ENCODE measurements around the gene MRPS10.
"Not testable (repeated sequence)": the region's sequence is repeated elsewhere in the genome, so short reads cannot be mapped to it uniquely, and the experiment has no call there.

Gene MRPS10

DNA sequence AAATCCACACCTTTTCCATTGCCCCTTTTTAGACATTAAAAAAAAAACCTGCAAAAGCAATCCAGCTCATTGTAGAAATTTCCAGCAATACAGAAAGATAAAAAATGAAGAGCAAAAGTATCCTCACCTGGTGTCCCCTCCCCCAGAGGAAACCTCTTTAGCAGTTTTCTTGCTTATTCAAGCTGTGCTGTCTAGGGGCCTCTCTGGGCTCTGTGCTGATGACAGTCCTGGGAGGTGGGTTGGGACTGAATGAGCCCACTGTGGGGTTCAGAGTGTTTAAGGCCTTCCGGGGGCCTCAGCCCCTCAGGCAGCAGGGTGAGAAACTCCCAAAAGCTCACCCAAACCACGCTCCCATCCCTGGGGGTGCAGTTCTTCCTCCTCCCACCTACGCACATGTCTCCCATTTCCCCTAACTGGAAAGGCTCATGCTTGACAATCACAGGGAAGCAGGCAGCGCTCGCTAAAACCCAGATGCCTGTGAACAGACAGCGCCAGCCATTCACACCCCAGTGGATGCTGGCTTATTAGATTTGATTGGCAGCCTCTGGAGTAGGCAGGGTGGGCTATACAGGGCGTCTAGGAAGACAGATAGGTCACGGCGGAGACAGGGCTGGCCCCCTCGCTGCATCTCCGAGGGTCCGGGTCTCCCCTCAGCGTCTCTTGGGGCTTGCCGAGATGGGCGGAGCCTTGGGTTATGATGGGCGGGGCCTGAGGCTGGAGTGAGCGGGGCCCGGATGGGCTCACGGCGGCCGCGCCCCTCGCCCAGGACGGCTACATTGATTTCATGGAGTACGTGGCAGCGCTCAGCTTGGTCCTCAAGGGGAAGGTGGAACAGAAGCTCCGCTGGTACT, 39.9 kb downstream of the MRPS10 start:
- no peak for DNase-seq (ENCODE audit: low read depth in 2 of 2)

DNA sequence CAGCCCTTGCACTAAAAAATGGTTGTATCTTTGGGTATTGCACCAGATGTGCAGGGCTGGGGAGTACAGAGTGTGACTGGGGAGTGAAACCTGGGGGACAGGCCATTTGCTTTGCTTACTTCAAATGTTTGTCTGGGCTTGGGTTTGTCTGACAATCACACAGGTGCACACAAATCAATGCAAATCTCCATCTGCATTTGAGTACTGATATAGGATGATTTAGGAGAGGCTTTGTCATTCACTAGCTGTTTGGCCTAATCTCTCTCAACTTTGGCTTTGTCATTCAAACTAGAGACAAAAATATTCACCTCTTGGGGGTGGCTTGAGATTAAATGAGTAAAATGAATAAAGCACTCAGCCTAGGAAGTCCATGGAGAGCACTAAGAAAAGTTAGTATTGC, 40.7 kb downstream of the MRPS10 start:
- no peak for DNase-seq (ENCODE audit: low read depth in 2 of 2)

- DNase-seq (ENCODE audit: low read depth in 2 of 2), result no peak
Observed at GRCh38 chr6:42175860-42176259, 41.8 kb downstream of the MRPS10 start.

GRCh38 chr6:42173101-42173500, 44.6 kb downstream of the MRPS10 start, which contains the start of gene GUCA1A:
Gene GUCA1A (plus strand): TSS chr6:42173364. CDS start chr6:42173614, 250 bp downstream.
- DNase-seq (ENCODE audit: low read depth in 2 of 2), result no peak

- DNase-seq (ENCODE audit: low read depth in 2 of 2), result no peak
Observed at GRCh38 chr6:42171813-42172581, 45.7 kb downstream of the MRPS10 start.

GRCh38 chr6:42169780-42170179, 47.9 kb downstream of the MRPS10 start:
- not testable (repeated sequence) for DNase-seq (ENCODE audit: low read depth in 2 of 2)

DNA sequence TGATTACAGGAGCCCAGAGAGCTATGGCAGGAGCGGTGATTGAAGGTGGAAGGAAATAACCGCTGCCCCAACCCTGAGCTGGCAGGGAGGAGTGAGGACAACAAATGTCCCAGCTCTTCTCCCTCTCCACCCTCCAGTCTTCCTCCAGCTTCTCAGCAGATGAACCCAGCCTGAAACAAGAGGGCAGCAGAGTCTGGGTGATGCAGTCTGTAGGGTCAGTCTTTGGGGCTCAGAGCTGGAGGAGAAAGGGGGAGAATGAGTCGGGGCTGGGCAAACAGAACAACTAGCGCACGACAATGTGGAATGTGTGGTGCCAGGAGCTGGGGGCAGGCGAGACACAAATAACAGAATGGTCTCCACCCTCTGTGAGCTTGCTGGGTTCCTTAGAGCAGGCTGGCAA, 49.0 kb downstream of the MRPS10 start:
- DNase-seq (ENCODE audit: low read depth in 2 of 2), result no peak

DNA sequence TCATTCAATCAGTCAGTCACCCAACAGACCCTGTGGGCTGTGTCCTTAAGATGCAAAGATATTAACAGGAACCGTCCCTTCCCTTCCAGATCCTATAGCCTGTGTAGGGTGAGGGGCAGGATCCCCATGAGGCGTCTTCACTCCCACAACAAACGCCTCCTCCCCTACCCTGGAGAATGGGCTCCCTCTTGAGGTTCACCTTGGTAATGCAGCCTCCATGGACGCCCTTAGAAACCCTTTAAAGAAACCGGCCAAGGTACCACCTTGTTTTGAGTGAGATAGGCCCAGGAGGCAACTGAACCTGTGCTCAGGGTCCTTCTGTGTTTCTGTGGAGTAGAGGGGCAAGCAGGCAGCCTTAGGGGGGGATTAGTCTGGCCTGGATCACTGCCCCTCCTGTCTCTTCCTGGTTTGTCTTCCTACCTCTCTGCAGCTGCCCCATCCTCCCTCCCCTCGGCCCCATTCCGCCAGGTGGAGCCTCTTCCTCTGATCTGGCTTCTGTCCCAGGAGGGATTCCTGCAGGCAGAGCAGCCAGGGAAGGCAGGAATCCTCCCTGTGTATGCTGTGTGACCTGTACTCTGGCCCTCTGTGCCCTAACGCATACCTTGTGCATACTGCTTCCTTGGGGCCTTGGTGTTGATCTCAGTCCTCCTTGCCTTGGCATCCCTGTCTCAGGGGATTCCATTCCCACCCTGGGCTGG, 51.1 kb downstream of the MRPS10 start:
- no peak for DNase-seq (ENCODE audit: low read depth in 2 of 2)

DNA sequence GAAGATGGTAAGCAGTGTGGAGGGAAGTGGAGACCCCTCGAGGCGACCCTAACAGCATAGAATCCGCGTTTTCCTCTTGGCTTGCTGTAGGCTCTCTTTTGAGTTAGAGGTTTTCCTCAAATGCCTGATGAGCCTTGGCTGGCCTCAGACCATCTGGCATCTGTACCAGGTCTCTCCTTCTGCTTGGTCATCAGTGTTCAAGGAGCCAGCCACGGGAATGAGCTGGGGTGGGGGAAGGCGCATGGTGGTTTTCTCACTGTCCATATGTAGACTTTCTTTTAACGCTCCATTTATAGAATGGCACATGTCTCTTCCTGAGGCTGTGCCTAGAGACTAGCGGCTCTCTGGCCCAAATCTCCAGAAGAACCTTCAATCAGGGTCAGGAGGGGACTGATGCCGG, 52.6 kb downstream of the MRPS10 start:
- DNase-seq (ENCODE audit: low read depth in 2 of 2), result no peak

DNA sequence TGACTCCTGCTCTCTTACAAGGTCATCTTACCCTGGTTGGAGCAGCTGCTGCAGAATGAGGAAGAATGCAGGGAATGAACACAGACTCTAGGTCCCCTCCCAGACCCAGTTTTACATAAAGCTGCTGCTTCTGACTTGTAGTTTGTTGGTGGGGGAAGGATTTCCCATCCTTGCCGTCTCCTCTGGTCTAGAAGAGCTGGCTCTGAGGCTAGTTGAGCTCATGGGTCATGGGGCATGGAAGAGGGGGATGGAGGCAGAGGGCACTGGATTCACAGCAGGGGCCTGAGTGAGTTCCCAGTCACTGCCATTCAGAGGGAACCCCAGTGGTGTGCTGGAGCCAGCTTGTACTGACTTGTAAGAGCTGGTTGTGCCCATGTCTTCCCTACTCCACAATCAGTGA, 53.7 kb downstream of the MRPS10 start:
- DNase-seq (ENCODE audit: low read depth in 2 of 2), result no peak

GRCh38 chr6:42162812-42163211, 54.8 kb downstream of the MRPS10 start:
- no peak for DNase-seq (ENCODE audit: low read depth in 2 of 2)

- DNase-seq (ENCODE audit: low read depth in 2 of 2), result no peak
Observed at GRCh38 chr6:42162384-42162783, 55.3 kb downstream of the MRPS10 start.

GRCh38 chr6:42159431-42160024, 58.1 kb downstream of the MRPS10 start:
- DNase-seq (ENCODE audit: low read depth in 2 of 2), result no peak

DNA sequence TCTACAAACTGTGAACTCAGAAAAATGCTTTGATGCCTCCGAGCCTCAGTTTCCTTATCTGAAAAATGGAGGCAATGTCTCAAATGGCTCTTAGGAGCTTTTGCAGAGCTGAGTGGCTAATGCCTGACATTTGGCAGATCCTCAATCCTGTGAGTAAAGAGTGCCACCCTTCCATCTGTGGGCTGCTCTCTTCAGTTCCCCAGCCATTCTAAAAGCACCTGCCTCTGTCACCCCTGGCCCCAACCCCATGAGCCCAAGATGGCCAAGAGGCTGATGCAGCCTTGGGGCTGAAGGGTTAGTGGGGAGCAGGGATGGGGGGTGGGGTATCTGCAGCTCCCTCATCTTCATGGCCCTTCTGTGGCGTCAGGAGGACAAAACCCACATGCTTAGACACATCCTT, 59.0 kb downstream of the MRPS10 start:
- no peak for DNase-seq (ENCODE audit: low read depth in 2 of 2)

- DNase-seq (ENCODE audit: low read depth in 2 of 2), result no peak
Observed at GRCh38 chr6:42158011-42158410, 59.6 kb downstream of the MRPS10 start.

All from fibroblast of skin of left biceps (primary cell).